Measurements from ENCODE around the gene PPM1A. TPM values are rescaled to one million over a fixed set of nuclear protein-coding genes. Genes with fewer than 3 reads are reported as not detected.

Gene PPM1A
- total and polyA plus RNA-seq, 8 donors: 49.4 to 60.2 (median 54.9) TPM

DNA sequence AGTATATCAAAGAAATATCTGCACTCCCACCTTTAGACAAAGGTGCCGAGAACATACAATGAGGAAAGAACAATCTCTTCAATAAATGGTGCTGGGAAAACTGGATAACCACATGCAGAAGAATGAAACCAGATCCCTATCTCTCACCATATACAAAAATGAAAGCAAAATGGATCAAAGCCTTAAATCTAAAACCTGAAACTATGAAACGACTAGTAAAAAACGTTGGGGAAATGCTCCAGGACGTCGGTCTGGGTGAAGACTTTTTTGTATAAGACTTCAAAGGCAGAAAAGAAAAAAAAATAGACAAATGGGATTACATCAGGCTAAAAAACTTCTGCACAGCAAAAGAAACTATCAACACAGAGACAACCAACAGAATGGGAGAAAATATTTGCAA is 83.8 kb downstream of the PPM1A start:
- H3K27ac ChIP-seq: no peak overlapping the region
- H3K36me3 ChIP-seq: no peaks in the 10 kb centered on the region
- TF ChIP-seq CTCF (IDR thresholded peaks at IDR 0.05): no peak
- peaks cover 0 to 3% of the 10 kb centered on the region in 2 donors for H3K4me1 ChIP-seq
- DNase-seq (no peak), ATAC-seq (no peak)
- peaks cover 8 to 39% of the 10 kb centered on the region in 2 donors for H3K27me3 ChIP-seq
- intact Hi-C loops (cut with DNase I): no loop called here
- no peak overlapping the region for H3K4me3 ChIP-seq
- H3K9me3 ChIP-seq: no peaks in the 10 kb centered on the region

- Histone ChIP-seq H3K27ac (no peak overlapping the region), H3K36me3 (no peaks in the 10 kb centered on the region), H3K9me3 (no peaks in the 10 kb centered on the region), H3K27me3 (peaks cover 4 to 15% of the 10 kb centered on the region in 2 donors), H3K4me1 (no peaks in the 10 kb centered on the region), H3K4me3 (no peak overlapping the region)
- intact Hi-C loops (cut with DNase I): no loop called here
- TF ChIP-seq CTCF (IDR thresholded peaks at IDR 0.05): no peak
- DNase-seq (no peak), ATAC-seq (no peak)
These were observed 90.5 kb downstream of the PPM1A start for GRCh38 chr14:60339571-60339970.

- H3K4me3 ChIP-seq: no peak overlapping the region
- peaks cover 2 to 6% of the 10 kb centered on the region in 2 donors for H3K27me3 ChIP-seq
- DNase-seq (no peak), ATAC-seq (no peak)
- TF ChIP-seq CTCF (IDR thresholded peaks at IDR 0.05): no peak
- H3K36me3 ChIP-seq: no peaks in the 10 kb centered on the region
- no peaks in the 10 kb centered on the region for H3K9me3 ChIP-seq
- no peak overlapping the region for H3K27ac ChIP-seq
- no peaks in the 10 kb centered on the region for H3K4me1 ChIP-seq
- intact Hi-C loops (cut with DNase I): no loop called here
These were observed 94.6 kb downstream of the PPM1A start for GRCh38 chr14:60343571-60344071.

DNA sequence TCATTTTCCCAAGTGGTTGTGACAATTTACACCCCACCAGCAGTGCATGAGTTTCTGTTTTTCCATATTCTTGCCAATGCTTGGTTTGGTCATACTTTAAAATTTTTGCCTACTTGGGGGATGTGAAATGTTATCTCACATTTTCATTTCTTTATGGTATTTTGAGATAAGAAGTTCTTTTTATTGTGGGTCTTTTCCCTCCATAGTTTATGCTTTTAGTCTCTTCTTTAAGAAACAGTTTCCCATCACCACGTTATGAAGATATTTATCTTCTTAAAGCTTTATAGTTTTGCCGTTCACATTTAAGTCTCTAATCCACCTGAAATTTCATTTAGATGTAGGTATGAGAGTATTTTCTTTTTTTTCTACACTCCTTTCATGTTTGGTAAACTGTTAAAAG is 95.7 kb downstream of the PPM1A start:
- Histone ChIP-seq H3K4me3 (no peak overlapping the region), H3K9me3 (no peaks in the 10 kb centered on the region), H3K4me1 (no peaks in the 10 kb centered on the region), H3K27me3 (no peaks in the 10 kb centered on the region), H3K27ac (no peak overlapping the region), H3K36me3 (no peaks in the 10 kb centered on the region)
- DNase-seq: no peak
- no peak for ATAC-seq
- TF ChIP-seq CTCF (IDR thresholded peaks at IDR 0.05): no peak
- intact Hi-C loops (cut with DNase I): no loop called here

DNA sequence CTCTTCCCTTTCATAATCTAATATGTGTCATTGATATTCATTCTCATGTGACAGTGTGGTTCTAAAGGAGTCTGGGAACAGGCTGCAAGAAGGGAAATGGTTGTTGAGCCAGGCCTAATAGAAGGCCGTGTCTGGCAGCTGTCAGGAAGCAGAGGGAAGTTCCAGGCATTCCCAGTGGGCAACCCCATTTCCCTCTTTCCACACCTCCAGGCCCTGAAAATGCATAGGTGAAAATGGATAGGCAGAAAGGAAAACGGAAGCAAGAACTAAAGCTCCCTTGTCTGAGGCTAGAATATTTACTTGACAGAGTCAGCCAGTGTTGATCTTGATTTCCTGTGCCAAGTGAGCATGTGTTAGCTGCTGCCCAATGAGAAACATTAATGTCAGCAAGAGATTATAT is 97.7 kb downstream of the PPM1A start:
- no peak for TF ChIP-seq CTCF (IDR thresholded peaks at IDR 0.05)
- peaks cover 0 to 5% of the 10 kb centered on the region in 2 donors for H3K27me3 ChIP-seq
- no peak overlapping the region for H3K27ac ChIP-seq
- intact Hi-C loops (cut with DNase I): no loop called here
- H3K9me3 ChIP-seq: no peaks in the 10 kb centered on the region
- DNase-seq (no peak), ATAC-seq (no peak)
- H3K4me3 ChIP-seq: no peak overlapping the region
- H3K36me3 ChIP-seq: no peaks in the 10 kb centered on the region
- H3K4me1 ChIP-seq: no peaks in the 10 kb centered on the region

Data from left lung (tissue), 10 donors.